Measurements from ENCODE around the gene MCM5.
"Not testable (repeated sequence)": the region's sequence is repeated elsewhere in the genome, so short reads cannot be mapped to it uniquely, and the experiment has no call there.

MCM5 gene

GRCh38 chr22:35456757-35457156, 56.8 kb downstream of the MCM5 start:
- no peak for TF ChIP-seq CTCF (IDR thresholded peaks at IDR 0.05; ENCODE audit: unreplicated experiment in 3 of 3)
- H3K4me3 Mint-ChIP-seq: no peak overlapping the region
- peaks cover 12% of the 10 kb centered on the region for H3K27me3 Mint-ChIP-seq (ENCODE audit: low read depth)
- H3K4me1 Mint-ChIP-seq: no peaks in the 10 kb centered on the region
- no peaks in the 10 kb centered on the region for H3K36me3 Mint-ChIP-seq (ENCODE audit: low read depth)
- H3K27ac Mint-ChIP-seq: no peak overlapping the region
- no peaks in the 10 kb centered on the region for H3K9me3 Mint-ChIP-seq

GRCh38 chr22:35457729-35458546, 58.0 kb downstream of the MCM5 start:
- no peaks in the 10 kb centered on the region for H3K36me3 Mint-ChIP-seq (ENCODE audit: low read depth)
- no peak for TF ChIP-seq CTCF (IDR thresholded peaks at IDR 0.05; ENCODE audit: unreplicated experiment in 3 of 3)
- peaks cover 12% of the 10 kb centered on the region for H3K27me3 Mint-ChIP-seq (ENCODE audit: low read depth)
- no peaks in the 10 kb centered on the region for H3K9me3 Mint-ChIP-seq
- H3K27ac Mint-ChIP-seq: no peak overlapping the region
- no peaks in the 10 kb centered on the region for H3K4me1 Mint-ChIP-seq
- H3K4me3 Mint-ChIP-seq: no peak overlapping the region

GRCh38 chr22:35458547-35459422, 58.8 kb downstream of the MCM5 start:
- H3K27ac Mint-ChIP-seq: no peak overlapping the region
- peaks cover 2% of the 10 kb centered on the region for H3K9me3 Mint-ChIP-seq
- H3K4me3 Mint-ChIP-seq: no peak overlapping the region
- no peaks in the 10 kb centered on the region for H3K4me1 Mint-ChIP-seq
- peaks cover 4% of the 10 kb centered on the region for H3K27me3 Mint-ChIP-seq (ENCODE audit: low read depth)
- H3K36me3 Mint-ChIP-seq (ENCODE audit: low read depth): peaks cover 4% of the 10 kb centered on the region
- TF ChIP-seq CTCF (IDR thresholded peaks at IDR 0.05; ENCODE audit: unreplicated experiment in 3 of 3): no peak

- H3K36me3 Mint-ChIP-seq (ENCODE audit: low read depth): peaks cover 4% of the 10 kb centered on the region
- H3K4me1 Mint-ChIP-seq: no peaks in the 10 kb centered on the region
- H3K27me3 Mint-ChIP-seq (ENCODE audit: low read depth): peaks cover 3% of the 10 kb centered on the region
- H3K9me3 Mint-ChIP-seq: peaks cover 2% of the 10 kb centered on the region
- no peak for TF ChIP-seq CTCF (IDR thresholded peaks at IDR 0.05; ENCODE audit: unreplicated experiment in 3 of 3)
- no peak overlapping the region for H3K4me3 Mint-ChIP-seq
- no peak overlapping the region for H3K27ac Mint-ChIP-seq
Measured at GRCh38 chr22:35459423-35459894, 59.5 kb downstream of the MCM5 start.

- not testable (repeated sequence) for H3K9me3 Mint-ChIP-seq; H3K27ac Mint-ChIP-seq; H3K36me3 Mint-ChIP-seq (ENCODE audit: low read depth); H3K4me1 Mint-ChIP-seq; H3K4me3 Mint-ChIP-seq; H3K27me3 Mint-ChIP-seq (ENCODE audit: low read depth)
Measured at GRCh38 chr22:35459976-35460375, 60.0 kb downstream of the MCM5 start.

GRCh38 chr22:35460688-35461087, 60.7 kb downstream of the MCM5 start:
- peaks cover 4% of the 10 kb centered on the region for H3K36me3 Mint-ChIP-seq (ENCODE audit: low read depth)
- peaks cover 3% of the 10 kb centered on the region for H3K27me3 Mint-ChIP-seq (ENCODE audit: low read depth)
- H3K9me3 Mint-ChIP-seq: peaks cover 2% of the 10 kb centered on the region
- H3K4me3 Mint-ChIP-seq: no peak overlapping the region
- H3K27ac Mint-ChIP-seq: no peak overlapping the region
- no peak for TF ChIP-seq CTCF (IDR thresholded peaks at IDR 0.05; ENCODE audit: unreplicated experiment in 3 of 3)
- no peaks in the 10 kb centered on the region for H3K4me1 Mint-ChIP-seq

All from nephron (organoid).